Activated CD8-positive, alpha-beta T cell treated with anti-CD3 and anti-CD28 coated beads, Interleukin-2, amount 10 ng/mL, durations not matched to agents 7 days and 5 days (primary cell): ENCODE measurements around the gene NAALADL2. TPM values are rescaled to one million over a fixed set of nuclear protein-coding genes. Genes with fewer than 3 reads are reported as not detected.
"Not testable (repeated sequence)": the region's sequence is repeated elsewhere in the genome, so short reads cannot be mapped to it uniquely, and the experiment has no call there.

Source experiments
- ATAC-seq: fragments of 150-1000 bp; cut with Tn5 transposase; one replicate; pipeline ENCODE4 v1.10.0; 2021; ENCODE audit warnings: moderate library complexity
- CTCF ChIA-PET: fragments of 350-600 bp; sonication (Branson Sonifier 250); formaldehyde crosslinking; loops from one replicate; lab custom pipeline; 2021; ENCODE audit warnings: antibody characterized with exemption; lab: Charles Lee
- POLR2A ChIA-PET: fragments of 350-600 bp; sonication (Branson Sonifier 250); formaldehyde crosslinking; loops from one replicate; lab custom pipeline; 2021; ENCODE audit warnings: antibody characterized with exemption; lab: Charles Lee
- DNase-seq: peaks from one replicate; pipeline ENCODE4 v3.0.0-alpha.2; 2020
- H3K27ac Mint-ChIP-seq: one replicate; pipeline ENCODE4 v1.8.0; 2021; ENCODE audit warnings: mild to moderate bottlenecking, mixed read lengths
- H3K27me3 Mint-ChIP-seq: one replicate; pipeline ENCODE4 v1.8.0; 2021; ENCODE audit warnings: low read depth, mixed read lengths
- H3K36me3 Mint-ChIP-seq: one replicate; pipeline ENCODE4 v1.8.0; 2021; ENCODE audit warnings: low read depth, mixed read lengths
- H3K4me1 Mint-ChIP-seq: one replicate; pipeline ENCODE4 v1.8.0; 2021; ENCODE audit warnings: low read depth, mixed read lengths
- H3K4me3 Mint-ChIP-seq: one replicate; pipeline ENCODE4 v1.8.0; 2021; ENCODE audit warnings: mild to moderate bottlenecking, mixed read lengths
- H3K9me3 Mint-ChIP-seq: one replicate; pipeline ENCODE4 v1.8.0; 2022; ENCODE audit warnings: mixed read lengths; ENCODE audit not compliant: insufficient read depth
- total RNA-seq, 2 experiments: library from RNA; stranded (reverse); gene quantifications; one replicate each; pipeline ENCODE4 v1.2.3, GENCODE V29; 2021

The NAALADL2 gene
- total RNA-seq, 2 experiments from 2014 or later: 0.39 to 0.47 TPM

DNA sequence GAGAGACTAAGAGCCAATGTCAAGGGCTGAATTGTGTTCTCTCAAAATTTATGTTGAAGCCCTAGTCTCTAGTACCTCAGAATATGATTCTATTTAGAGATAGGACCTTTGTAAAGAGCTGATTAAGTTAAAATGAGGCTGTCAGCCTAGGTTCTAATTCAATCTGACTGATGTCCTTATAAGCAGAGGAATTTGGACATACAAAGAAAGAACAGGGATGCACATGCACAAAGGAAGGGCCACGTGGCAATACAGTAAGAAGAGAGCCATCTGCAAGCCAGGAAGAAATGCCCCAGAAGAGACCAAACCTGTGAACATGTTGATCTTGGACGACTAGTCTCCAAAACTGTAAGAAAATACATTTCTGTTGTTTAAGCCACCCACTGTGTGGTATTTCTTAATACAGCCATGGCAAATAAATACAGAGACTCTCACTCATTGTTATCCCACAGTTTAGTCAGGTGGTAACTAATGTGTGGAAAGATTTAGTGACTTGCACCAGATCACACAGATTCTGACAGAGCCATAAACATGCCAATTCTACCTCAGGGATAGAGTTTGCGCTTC, 652.2 kb downstream of the NAALADL2 start:
- no peaks in the 10 kb centered on the region for H3K27me3 Mint-ChIP-seq
- no peak overlapping the region for H3K4me3 Mint-ChIP-seq
- no peak for DNase-seq
- no peak for ATAC-seq
- no peaks in the 10 kb centered on the region for H3K36me3 Mint-ChIP-seq
- no peak overlapping the region for H3K27ac Mint-ChIP-seq
- ChIA-PET POLR2A (no interaction called here), CTCF (no interaction called here)
- H3K9me3 Mint-ChIP-seq: peaks cover 11% of the 10 kb centered on the region
- no peaks in the 10 kb centered on the region for H3K4me1 Mint-ChIP-seq

GRCh38 chr3:175512700-175513099, 653.6 kb downstream of the NAALADL2 start:
- DNase-seq (no peak), ATAC-seq (no peak)
- ChIA-PET POLR2A (no interaction called here), CTCF (no interaction called here)
- no peaks in the 10 kb centered on the region for H3K27me3 Mint-ChIP-seq
- no peaks in the 10 kb centered on the region for H3K4me1 Mint-ChIP-seq
- no peaks in the 10 kb centered on the region for H3K36me3 Mint-ChIP-seq
- H3K4me3 Mint-ChIP-seq: no peak overlapping the region
- peaks cover 10% of the 10 kb centered on the region for H3K9me3 Mint-ChIP-seq
- H3K27ac Mint-ChIP-seq: no peak overlapping the region

GRCh38 chr3:175518459-175518858, 659.3 kb downstream of the NAALADL2 start:
- Mint-ChIP-seq H3K27ac (no peak overlapping the region), H3K36me3 (no peaks in the 10 kb centered on the region), H3K4me1 (no peaks in the 10 kb centered on the region), H3K4me3 (no peak overlapping the region), H3K9me3 (no peaks in the 10 kb centered on the region), H3K27me3 (no peaks in the 10 kb centered on the region)
- ATAC-seq (no peak), DNase-seq (no peak)
- ChIA-PET CTCF (no interaction called here), POLR2A (no interaction called here)

GRCh38 chr3:175521406-175521805, 662.3 kb downstream of the NAALADL2 start:
- ATAC-seq (no peak), DNase-seq (no peak)
- H3K9me3 Mint-ChIP-seq: no peaks in the 10 kb centered on the region
- POLR2A ChIA-PET: no interaction called here
- CTCF ChIA-PET: no interaction called here
- H3K27ac Mint-ChIP-seq: no peak overlapping the region
- no peaks in the 10 kb centered on the region for H3K27me3 Mint-ChIP-seq
- H3K4me3 Mint-ChIP-seq: no peak overlapping the region
- no peaks in the 10 kb centered on the region for H3K36me3 Mint-ChIP-seq
- no peaks in the 10 kb centered on the region for H3K4me1 Mint-ChIP-seq

DNA sequence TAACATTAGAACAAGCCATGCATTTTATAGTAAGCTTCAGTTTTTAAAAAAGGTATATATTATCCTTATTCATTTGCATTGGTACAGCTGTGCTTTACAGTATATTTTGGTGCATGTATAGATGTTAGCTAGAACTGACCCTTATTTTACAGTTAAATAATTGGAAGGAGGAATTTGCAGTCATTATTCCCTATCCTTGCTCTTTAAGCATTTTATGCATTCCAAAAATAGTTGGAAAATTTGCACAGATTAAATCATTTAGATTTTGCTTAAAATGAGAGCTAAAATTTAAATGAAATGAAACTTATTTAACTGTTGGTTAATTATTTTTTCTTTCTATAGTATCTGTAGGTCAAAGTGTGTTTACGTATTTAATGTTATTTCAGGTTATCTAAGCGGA, 667.1 kb downstream of the NAALADL2 start:
- Mint-ChIP-seq H3K4me1 (no peaks in the 10 kb centered on the region), H3K27ac (no peak overlapping the region), H3K4me3 (peak overlapping the region; percentile 51), H3K36me3 (no peaks in the 10 kb centered on the region), H3K27me3 (no peaks in the 10 kb centered on the region), H3K9me3 (peaks cover 6% of the 10 kb centered on the region)
- POLR2A ChIA-PET: no interaction called here
- CTCF ChIA-PET: no interaction called here
- no peak for DNase-seq
- ATAC-seq: no peak

DNA sequence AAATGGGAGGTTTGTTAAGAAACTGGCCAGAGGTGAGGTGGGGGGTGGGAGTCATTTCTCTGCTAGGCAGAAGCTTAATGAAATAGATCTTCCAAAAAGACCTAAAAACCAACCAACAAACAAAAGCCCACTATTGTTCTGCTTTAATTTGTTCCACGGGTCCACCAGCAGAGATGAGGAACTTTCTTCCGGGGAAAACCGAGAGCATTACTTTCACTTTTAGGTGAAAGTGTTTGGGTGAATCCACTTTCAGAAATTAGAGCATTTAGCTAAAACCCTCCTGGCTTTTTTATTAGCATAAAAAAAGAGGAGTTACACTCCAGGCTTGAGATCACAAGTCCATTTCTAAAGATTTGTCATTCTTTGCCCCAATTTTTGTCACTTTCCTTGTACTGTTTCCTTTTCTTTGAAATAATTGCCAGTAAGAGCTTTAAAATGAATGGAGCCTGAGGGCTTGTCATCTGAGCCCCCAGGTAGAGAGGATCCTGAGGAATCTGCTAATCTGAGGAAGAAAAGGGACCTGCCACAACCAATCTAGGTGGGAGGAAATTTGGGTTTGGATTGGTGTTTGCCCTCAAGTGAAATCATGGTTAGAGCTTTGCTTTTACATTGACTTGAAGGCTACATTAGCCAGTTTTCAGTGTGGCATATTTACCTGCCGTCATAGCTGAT, 667.6 kb downstream of the NAALADL2 start:
- Mint-ChIP-seq H3K4me1 (no peaks in the 10 kb centered on the region), H3K4me3 (peak overlapping the region; percentile 51), H3K9me3 (peaks cover 6% of the 10 kb centered on the region), H3K27ac (no peak overlapping the region), H3K27me3 (no peaks in the 10 kb centered on the region), H3K36me3 (no peaks in the 10 kb centered on the region)
- DNase-seq (no peak), ATAC-seq (no peak)
- POLR2A ChIA-PET: no interaction called here
- CTCF ChIA-PET: no interaction called here

GRCh38 chr3:175528693-175529092, 669.6 kb downstream of the NAALADL2 start:
- H3K27me3 Mint-ChIP-seq, H3K27ac Mint-ChIP-seq, DNase-seq, H3K4me3 Mint-ChIP-seq, H3K9me3 Mint-ChIP-seq, ATAC-seq, H3K4me1 Mint-ChIP-seq, POLR2A ChIA-PET, H3K36me3 Mint-ChIP-seq, CTCF ChIA-PET: not testable (repeated sequence)

GRCh38 chr3:175535351-175535750, 676.2 kb downstream of the NAALADL2 start:
- ChIA-PET CTCF (no interaction called here), POLR2A (no interaction called here)
- no peak overlapping the region for H3K27ac Mint-ChIP-seq
- no peaks in the 10 kb centered on the region for H3K27me3 Mint-ChIP-seq
- H3K4me1 Mint-ChIP-seq: no peaks in the 10 kb centered on the region
- H3K4me3 Mint-ChIP-seq: no peak overlapping the region
- H3K9me3 Mint-ChIP-seq: no peaks in the 10 kb centered on the region
- DNase-seq: no peak
- H3K36me3 Mint-ChIP-seq: no peaks in the 10 kb centered on the region
- ATAC-seq: no peak

DNA sequence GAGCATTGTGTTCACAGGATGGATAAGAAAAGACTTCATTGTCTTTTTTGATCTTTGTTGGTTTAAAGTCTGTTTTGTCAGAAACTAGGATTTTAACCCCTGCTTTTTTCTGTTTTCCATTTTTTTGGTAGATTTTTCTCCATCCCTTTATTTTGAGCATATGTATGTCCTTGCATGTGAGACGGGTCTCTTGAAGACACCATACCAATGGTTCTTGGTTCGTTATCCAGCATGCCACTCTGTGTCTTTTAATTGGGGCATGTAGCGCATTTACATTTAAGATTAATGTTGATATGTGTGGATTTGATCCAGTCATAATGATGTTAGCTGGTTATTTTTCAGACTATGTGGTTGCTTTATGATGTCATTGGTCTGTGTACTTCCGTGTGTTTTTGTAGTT, 687.0 kb downstream of the NAALADL2 start:
- ATAC-seq (no peak), DNase-seq (no peak)
- H3K27ac Mint-ChIP-seq: no peak overlapping the region
- ChIA-PET POLR2A (no interaction called here), CTCF (no interaction called here)
- no peaks in the 10 kb centered on the region for H3K36me3 Mint-ChIP-seq
- H3K9me3 Mint-ChIP-seq: no peaks in the 10 kb centered on the region
- H3K27me3 Mint-ChIP-seq: no peaks in the 10 kb centered on the region
- no peak overlapping the region for H3K4me3 Mint-ChIP-seq
- H3K4me1 Mint-ChIP-seq: no peaks in the 10 kb centered on the region

GRCh38 chr3:175552929-175553328, 693.8 kb downstream of the NAALADL2 start:
- CTCF ChIA-PET: interaction anchor here (0.9 kb wide), 1 partner anchor 13 kb away, joined by 3 read pairs; no protein-coding TSS in a partner anchor
- ATAC-seq: no peak
- no peak for DNase-seq
- Mint-ChIP-seq H3K4me3 (no peak overlapping the region), H3K27me3 (no peaks in the 10 kb centered on the region), H3K9me3 (no peaks in the 10 kb centered on the region), H3K36me3 (no peaks in the 10 kb centered on the region), H3K27ac (no peak overlapping the region), H3K4me1 (no peaks in the 10 kb centered on the region)
- POLR2A ChIA-PET: no interaction called here

DNA sequence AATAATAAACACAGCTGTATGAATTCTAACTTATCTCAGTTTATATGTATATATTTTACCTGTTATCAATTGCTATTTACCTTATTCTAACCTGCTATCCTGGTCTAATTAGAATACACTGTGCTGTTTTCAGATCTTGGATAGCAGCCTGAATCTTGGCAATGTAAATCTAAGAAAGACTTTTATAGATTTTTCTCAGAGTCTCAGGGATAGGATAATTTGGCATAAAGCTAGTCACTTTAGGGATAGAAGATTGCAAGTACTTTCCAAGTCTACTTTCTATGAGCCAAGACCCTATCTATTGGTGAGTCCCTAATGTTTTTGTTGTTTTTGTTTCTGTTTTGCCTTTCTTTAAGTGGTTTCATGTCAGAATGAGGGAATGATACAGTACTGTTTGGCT, 695.7 kb downstream of the NAALADL2 start:
- CTCF ChIA-PET: no interaction called here
- POLR2A ChIA-PET: no interaction called here
- no peak for ATAC-seq
- no peaks in the 10 kb centered on the region for H3K27me3 Mint-ChIP-seq
- H3K4me1 Mint-ChIP-seq: no peaks in the 10 kb centered on the region
- DNase-seq: no peak
- no peaks in the 10 kb centered on the region for H3K36me3 Mint-ChIP-seq
- peaks cover 5% of the 10 kb centered on the region for H3K9me3 Mint-ChIP-seq
- H3K4me3 Mint-ChIP-seq: no peak overlapping the region
- H3K27ac Mint-ChIP-seq: no peak overlapping the region

DNA sequence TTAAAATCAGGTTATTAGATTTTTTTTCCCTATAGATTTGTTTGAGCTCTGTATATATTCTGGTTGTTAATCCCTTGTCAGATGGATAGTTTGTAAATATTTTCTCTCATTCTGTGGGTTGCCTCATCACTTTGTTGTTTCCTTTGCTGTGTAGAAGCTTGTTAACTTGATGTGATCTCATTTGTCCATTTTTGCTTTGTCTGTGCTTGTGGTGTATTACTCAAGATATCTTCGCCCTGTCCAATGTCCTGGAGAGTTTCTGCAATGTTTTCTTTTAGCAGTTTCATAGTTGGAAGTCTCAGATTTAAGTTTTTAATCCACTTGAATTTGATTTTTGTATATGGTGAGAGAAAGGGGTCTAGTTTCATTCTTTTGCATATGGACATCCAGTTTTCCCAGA, 699.1 kb downstream of the NAALADL2 start:
- ChIA-PET CTCF (no interaction called here), POLR2A (no interaction called here)
- Mint-ChIP-seq H3K27ac (no peak overlapping the region), H3K36me3 (no peaks in the 10 kb centered on the region), H3K4me3 (no peak overlapping the region), H3K4me1 (no peaks in the 10 kb centered on the region), H3K27me3 (no peaks in the 10 kb centered on the region), H3K9me3 (peaks cover 7% of the 10 kb centered on the region)
- DNase-seq (no peak), ATAC-seq (no peak)

GRCh38 chr3:175564363-175564762, 705.2 kb downstream of the NAALADL2 start:
- Mint-ChIP-seq H3K9me3 (peaks cover 6% of the 10 kb centered on the region), H3K36me3 (no peaks in the 10 kb centered on the region), H3K27me3 (no peaks in the 10 kb centered on the region), H3K4me3 (no peak overlapping the region), H3K4me1 (no peaks in the 10 kb centered on the region), H3K27ac (no peak overlapping the region)
- ATAC-seq (no peak), DNase-seq (no peak)
- POLR2A ChIA-PET: no interaction called here
- CTCF ChIA-PET: no interaction called here
